Stimulated activated CD4-positive, alpha-beta T cell treated with anti-CD3 and anti-CD28 coated beads, Interleukin-4, amount 100 ng/mL, for 4 hours (primary cell): Measurements from ENCODE around the gene CFAP57.

Experiments
- DNase-seq, 2 experiments: peaks; one replicate each; pipeline ENCODE4 v3.0.0-alpha.2; 2020

Gene CFAP57

GRCh38 chr1:43229826-43230780, 58.0 kb downstream of the CFAP57 start:
- DNase-seq: no peak

DNA sequence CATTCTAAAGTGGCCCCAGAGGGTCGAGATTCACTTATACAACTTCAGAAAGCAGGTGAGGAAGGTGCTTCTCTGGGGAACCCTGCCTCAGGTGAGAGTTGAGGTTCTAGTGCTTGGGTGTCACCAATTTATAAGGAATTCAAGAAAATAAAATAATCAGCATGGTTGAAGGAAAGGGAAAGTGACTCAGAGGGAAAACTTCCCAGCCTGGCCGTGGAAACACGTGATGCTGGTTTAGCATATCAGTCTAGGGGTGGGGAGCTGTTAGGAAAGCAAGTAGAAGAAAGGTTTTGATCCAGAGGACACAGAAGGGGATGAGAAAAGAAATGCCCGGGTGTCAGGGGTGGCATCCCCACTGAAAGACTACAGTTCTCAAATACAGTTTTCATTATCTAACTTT, 59.9 kb downstream of the CFAP57 start:
- no peak for DNase-seq

DNA sequence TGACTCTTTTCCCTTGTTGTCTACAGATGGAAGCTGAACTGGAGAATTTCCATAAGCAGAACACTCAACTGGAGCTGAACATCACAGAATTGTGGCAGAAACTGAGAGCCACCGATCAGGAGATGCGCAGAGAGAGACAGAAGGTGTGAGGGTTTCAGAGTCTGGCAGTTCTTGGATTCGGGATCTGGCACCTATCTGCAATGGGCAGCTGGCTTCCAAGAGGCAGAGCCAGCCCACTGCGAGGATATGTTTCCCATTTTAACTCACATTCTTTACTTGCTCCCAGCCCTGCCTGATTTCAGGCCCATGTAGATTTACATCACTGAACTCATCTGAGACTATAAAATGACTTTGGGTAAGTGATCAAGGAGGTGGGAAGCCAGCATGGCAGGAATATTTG, 60.4 kb downstream of the CFAP57 start:
- no peak for DNase-seq

- DNase-seq: no peak
These were observed 61.5 kb downstream of the CFAP57 start for GRCh38 chr1:43233631-43234030.

DNA sequence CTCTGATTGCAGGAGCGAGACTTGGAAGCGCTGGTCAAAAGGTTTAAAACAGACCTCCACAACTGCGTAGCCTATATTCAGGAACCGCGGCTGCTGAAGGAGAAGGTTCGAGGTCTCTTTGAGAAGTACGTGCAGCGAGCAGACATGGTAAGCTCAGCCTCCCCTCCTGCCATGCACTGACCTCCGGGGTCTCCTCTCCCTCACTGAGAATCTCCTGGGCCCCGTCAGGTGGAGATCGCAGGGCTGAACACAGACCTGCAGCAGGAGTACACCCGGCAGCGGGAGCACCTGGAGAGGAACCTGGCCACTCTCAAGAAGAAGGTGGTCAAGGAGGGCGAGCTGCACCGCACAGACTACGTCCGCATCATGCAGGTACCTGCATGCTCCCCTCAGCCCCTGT, 62.1 kb downstream of the CFAP57 start:
- no peak for DNase-seq

DNA sequence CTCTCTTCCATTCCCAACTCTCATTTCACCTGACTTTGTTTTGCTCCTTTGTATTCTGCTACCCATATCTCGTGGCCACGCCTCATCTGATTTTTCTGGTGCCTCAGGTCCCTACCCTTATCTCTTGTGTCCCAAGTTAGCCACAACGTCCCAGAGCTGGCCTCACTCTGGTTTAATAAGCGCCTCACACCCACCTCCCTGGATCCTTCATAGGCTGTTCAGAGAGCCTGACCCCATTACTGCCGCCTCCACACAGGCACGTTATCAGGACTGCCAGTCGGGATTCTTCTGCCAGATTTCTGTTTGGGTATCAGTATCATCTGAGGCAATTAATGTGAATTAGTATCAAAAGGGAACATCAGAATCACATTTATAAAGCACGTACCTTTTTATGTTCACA, 62.9 kb downstream of the CFAP57 start:
- no peak for DNase-seq

- DNase-seq: no peak
These were observed 63.5 kb downstream of the CFAP57 start for GRCh38 chr1:43235451-43236121.

DNA sequence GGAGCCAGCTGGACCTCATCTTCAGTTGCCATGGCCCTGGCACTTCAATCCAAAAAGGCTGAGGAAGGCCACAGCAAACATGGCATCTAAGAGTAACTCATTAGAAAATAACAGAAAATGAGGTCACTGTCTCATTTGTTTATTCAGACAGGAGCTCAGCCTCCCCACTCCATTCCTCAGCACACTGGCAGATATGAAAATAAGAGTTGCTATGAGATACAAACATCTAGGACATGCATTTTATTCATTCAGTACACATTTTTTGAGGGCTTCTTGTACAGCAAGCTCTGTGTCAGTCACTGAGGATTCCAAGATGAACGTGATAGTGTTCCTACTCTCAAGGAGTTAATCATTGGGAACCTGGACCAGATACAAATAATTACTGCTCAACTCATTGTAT, 65.0 kb downstream of the CFAP57 start:
- DNase-seq: no peak

GRCh38 chr1:43238085-43238484, 66.0 kb downstream of the CFAP57 start:
- peak in 1 of 2 experiments; percentile 8 for DNase-seq

- DNase-seq: no peak
These were observed 66.9 kb downstream of the CFAP57 start for GRCh38 chr1:43238991-43239469.

GRCh38 chr1:43239484-43239883, 67.4 kb downstream of the CFAP57 start:
- DNase-seq: no peak

DNA sequence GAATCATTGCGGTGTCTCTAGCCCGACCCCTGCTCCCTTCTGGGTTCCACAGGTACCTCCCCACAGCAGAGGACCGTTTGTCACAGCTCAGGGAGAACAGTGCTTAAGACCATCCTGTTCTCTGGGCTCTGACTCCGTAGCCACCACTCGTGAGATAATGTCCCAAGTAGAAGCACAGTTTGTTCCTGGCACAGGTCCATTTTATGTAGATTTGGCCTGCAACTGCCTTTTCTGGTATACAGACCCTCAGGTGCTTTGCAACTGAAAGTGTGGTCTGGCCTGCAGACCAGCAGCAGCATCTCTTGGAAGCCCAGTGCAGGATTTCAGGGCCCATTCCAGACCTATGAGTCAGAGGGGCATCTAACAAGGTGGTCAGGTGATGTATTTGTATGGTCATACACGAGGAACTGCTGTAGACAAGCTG, 69.3 kb downstream of the CFAP57 start:
- no peak for DNase-seq

- no peak for DNase-seq
These were observed 71.2 kb downstream of the CFAP57 start for GRCh38 chr1:43243299-43243698.

DNA sequence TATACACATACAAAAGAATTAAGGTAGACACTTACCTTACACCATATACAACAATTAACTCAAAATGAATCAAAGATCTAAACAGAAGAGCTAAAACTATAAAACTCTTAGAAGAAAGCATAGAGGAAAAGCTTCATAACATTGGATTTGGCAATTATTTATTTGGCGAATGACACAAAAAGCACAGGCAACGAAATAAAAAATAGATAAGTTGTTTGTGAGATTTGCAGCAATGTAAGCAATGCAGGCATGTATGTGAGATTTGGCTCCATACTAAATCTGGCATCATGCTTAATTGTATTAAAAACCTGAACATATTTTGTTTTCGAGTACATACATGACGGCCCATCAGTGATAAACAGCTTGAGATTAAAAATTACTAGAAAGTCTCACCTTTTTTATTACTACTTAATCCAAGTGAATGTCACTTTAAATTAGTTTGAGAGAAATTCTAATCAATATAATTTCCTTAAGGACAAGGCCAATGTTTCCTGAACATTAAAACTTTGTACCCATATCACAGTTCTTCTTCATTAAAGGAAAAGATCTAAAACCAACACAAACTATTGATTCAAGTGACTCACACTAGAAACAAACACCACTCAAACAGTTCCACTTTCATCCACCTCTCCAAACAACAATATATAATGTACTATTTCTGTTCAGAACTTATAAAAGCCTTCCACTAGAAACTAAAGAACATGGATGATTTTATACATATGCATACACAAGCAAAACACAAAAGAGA, 74.5 kb downstream of the CFAP57 start:
- DNase-seq: no peak

DNA sequence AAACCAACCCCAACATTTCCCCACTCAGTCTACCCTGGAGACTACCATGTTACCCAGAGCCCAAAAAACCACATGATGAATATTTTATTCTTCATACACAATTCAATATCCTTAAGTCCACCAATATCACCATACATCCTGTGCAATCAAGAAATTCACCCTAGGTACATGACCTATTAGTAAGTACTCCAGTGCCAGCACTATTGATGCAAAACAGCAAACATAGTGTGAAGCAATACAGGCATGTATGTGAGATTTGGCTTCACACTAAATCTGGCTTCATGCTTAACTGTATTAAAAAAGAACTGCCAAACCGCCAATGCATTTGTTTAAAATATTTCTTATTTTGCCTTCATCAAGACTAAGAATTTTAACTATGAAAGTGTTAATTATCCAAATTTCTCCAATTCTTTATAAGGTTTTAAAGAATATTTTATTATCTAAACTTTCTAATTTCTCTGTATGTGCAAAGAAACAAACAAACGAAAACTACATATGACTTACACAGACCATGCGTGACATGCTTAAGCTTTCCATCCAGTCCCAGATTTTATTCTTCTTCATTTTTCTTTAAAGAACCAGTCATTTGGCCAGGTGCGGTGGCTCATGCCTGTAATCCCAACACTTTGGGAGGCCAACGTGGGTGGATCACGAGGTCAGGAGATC, 75.3 kb downstream of the CFAP57 start:
- no peak for DNase-seq

DNA sequence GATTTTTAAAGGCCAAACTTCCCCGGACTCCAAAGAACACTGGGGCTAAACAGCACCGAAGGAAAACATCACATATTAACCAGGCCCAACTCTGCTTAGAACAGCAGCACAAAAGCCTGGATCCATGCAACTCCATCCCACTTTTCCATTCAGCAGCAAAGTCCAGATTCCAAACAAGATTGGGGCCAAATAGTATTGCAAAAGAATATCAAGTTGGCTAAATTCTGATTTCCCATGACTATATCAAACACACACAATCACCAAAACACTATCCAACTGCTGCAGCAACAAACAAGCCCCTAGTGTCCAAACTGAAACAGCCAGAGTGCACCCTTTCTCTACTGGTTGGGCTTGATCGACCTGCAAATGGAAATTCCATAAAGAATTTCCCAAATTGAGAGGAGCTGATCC, 78.2 kb downstream of the CFAP57 start:
- no peak for DNase-seq

DNA sequence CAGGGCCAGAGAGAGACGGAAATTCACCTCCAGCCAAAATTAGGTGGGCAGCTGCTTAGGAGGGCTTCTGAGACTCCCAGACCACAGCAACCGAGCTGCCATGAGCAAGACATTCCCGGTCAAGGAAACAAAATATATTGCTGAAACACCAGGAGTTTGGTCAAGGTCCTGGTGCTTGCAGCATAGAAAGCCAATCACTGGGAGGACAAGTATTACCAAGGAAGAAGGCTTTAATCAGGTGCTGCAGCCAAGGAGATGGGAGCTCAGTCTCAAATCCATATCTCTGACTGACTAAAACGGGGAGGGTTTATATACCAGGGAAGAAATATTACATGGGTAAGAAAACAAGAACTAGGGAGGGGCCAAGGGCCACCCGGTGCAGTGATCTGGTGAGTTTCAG, 78.9 kb downstream of the CFAP57 start:
- DNase-seq: no peak

- DNase-seq: no peak
These were observed 80.1 kb downstream of the CFAP57 start for GRCh38 chr1:43252225-43252624.

GRCh38 chr1:43253173-43253572, 81.0 kb downstream of the CFAP57 start:
- no peak for DNase-seq

DNA sequence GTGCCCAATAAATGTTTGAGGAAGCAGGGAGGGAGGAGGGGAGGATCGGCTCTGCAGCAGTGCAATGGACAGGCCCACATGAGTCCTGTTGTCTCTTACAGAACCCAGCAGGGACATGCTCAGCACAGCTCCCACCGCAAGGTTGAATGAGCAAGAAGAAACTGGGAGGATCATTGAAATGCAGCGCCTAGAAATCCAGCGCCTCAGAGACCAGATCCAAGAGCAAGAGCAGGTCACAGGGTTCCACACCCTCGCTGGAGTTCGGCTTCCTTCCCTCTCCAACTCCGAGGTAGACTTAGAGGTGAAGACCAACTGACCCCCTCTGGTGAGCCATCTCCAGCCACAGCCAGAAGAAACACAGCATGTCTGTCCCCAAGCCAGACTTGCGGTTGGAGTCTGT, 81.7 kb downstream of the CFAP57 start:
- no peak for DNase-seq

- DNase-seq: no peak
These were observed 83.5 kb downstream of the CFAP57 start for GRCh38 chr1:43255438-43256210.
